Kidney epithelial cell (primary cell): ENCODE results near the gene MAGIX. TPM values are rescaled to one million over a fixed set of nuclear protein-coding genes. Genes with fewer than 3 reads are reported as not detected.
A peak's percentile ranks its signal among the peaks of the same experiment; 100 is the strongest.
"Not testable (repeated sequence)": the region's sequence is repeated elsewhere in the genome, so short reads cannot be mapped to it uniquely, and the experiment has no call there.

Experiments
- DNase-seq: peaks from one replicate; pipeline ENCODE4 v3.0.0-alpha.2; 2010; ENCODE audit warnings: low read depth
- H3K27me3 ChIP-seq: 2 replicates; pipeline ENCODE4 v1.6.0; 2011; ENCODE audit warnings: low read length; ENCODE audit not compliant: control insufficient read depth, insufficient read depth
- H3K36me3 ChIP-seq: 2 replicates; pipeline ENCODE4 v1.5.1; 2011; ENCODE audit warnings: low read length; ENCODE audit not compliant: control insufficient read depth, insufficient read depth
- H3K4me3 ChIP-seq: 2 replicates; pipeline ENCODE4 v1.5.1; 2011; ENCODE audit warnings: low read depth, mild to moderate bottlenecking, control low read depth, low read length
- total RNA-seq: library from RNA; depleted of rRNA; stranded (reverse); fragments of >200 nt; gene quantifications from 2 replicates; pipeline ENCODE4 v1.2.3, GENCODE V29; 2015
- TF ChIP-seq, protein P1 (sequence below): IDR thresholded peaks from 2 replicates; pipeline ENCODE4 v1.5.1; 2011; ENCODE audit warnings: mild to moderate bottlenecking, moderate library complexity, low read length, control low read depth, inconsistent platforms; ENCODE audit not compliant: insufficient read depth, poor library complexity, severe bottlenecking

The MAGIX gene
- 2.9 and 5.1 TPM in 2 replicates for total RNA-seq

DNA sequence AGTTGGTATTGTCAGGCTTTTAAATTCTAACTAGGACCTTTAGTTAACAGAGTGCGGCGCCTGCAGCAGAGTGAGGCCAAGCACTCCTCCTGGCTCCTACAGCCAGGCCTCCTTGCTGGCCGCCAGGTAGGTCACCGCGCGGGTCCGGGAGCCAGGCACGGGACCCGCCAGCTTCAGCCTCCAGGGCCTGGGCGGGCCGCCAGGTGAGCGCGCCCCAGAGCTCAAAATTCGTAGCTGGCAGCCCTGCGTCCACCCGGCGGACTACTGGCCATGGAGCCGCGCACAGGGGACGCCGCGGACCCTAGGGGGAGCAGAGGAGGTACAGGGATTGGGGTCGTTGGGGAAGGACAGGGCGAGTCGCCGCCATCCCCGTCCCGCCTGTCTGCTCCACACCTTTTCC lies at the start of gene MAGIX:
Gene MAGIX (plus strand): TSS at position 139 of the 400 bp plus-strand sequence. CDS start 132 bp downstream, at position 271.
- Histone ChIP-seq H3K4me3 (peak within 1 kb of the TSS; percentile 39), H3K36me3 (no peaks in the 10 kb centered on the region), H3K27me3 (no peaks in the 10 kb centered on the region)
- TF ChIP-seq, protein P1, sequence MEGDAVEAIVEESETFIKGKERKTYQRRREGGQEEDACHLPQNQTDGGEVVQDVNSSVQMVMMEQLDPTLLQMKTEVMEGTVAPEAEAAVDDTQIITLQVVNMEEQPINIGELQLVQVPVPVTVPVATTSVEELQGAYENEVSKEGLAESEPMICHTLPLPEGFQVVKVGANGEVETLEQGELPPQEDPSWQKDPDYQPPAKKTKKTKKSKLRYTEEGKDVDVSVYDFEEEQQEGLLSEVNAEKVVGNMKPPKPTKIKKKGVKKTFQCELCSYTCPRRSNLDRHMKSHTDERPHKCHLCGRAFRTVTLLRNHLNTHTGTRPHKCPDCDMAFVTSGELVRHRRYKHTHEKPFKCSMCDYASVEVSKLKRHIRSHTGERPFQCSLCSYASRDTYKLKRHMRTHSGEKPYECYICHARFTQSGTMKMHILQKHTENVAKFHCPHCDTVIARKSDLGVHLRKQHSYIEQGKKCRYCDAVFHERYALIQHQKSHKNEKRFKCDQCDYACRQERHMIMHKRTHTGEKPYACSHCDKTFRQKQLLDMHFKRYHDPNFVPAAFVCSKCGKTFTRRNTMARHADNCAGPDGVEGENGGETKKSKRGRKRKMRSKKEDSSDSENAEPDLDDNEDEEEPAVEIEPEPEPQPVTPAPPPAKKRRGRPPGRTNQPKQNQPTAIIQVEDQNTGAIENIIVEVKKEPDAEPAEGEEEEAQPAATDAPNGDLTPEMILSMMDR, result no peak
- DNase-seq, result no peak

GRCh38 chrX:49116076-49116475 lies 46.5 kb upstream of the MAGIX start:
- Histone ChIP-seq H3K27me3 (no peaks in the 10 kb centered on the region), H3K4me3 (no peak overlapping the region), H3K36me3 (no peaks in the 10 kb centered on the region)
- DNase-seq, result no peak
- TF ChIP-seq, protein P1, result no peak

- no peak for DNase-seq
- Histone ChIP-seq H3K4me3 (no peak overlapping the region), H3K36me3 (no peaks in the 10 kb centered on the region), H3K27me3 (no peaks in the 10 kb centered on the region)
- TF ChIP-seq, protein P1, result no peak
Observed at GRCh38 chrX:49116716-49117115, 45.8 kb upstream of the MAGIX start.

- Histone ChIP-seq H3K4me3 (no peak overlapping the region), H3K27me3 (no peaks in the 10 kb centered on the region), H3K36me3 (no peaks in the 10 kb centered on the region)
- TF ChIP-seq, protein P1, result no peak
- DNase-seq, result no peak
Observed at GRCh38 chrX:49117581-49117980, 45.0 kb upstream of the MAGIX start.

DNA sequence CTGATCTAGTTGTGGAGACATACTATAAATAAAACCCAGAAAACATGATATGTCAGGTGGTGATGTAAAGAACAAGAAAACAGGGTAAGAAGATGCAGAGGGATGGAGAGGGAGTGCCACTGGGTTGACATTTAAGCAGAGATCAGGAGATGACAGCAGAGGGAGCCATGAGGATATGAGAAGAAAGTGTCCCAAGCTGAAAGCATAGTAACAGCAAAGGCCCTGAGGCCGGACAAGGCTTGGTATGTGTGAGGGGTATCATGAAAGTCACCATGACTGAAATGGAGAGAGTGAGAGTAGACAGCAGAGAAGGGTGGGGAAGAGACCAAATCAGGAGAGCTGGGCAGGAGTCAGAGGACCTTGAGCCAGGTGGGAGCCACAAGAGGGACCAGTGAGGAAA lies 42.5 kb upstream of the MAGIX start:
- no peak for DNase-seq
- Histone ChIP-seq H3K4me3 (no peak overlapping the region), H3K27me3 (no peaks in the 10 kb centered on the region), H3K36me3 (no peaks in the 10 kb centered on the region)
- TF ChIP-seq, protein P1, result no peak

DNA sequence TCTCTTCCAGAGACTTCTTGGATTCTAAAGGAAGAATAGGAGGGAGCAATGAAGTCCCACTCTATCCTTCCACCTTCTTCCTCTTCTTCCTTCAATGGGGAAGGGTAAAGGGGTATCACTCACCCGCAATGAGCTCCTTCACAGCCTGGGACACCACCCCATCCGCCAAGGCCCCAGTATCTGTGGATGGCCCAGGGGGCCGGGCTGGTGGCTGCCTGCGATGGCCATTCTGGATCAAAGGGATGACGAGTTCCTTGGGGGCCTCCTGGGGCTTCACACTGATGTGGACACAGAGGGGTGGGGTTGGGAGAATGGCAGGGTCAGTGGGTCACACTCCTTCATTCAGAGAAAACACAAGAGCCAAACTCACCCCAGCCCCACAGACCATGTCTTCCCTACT lies 40.1 kb upstream of the MAGIX start:
- DNase-seq, result no peak
- H3K36me3 ChIP-seq, result no peaks in the 10 kb centered on the region
- peak overlapping the region; percentile 64 for H3K4me3 ChIP-seq
- no peaks in the 10 kb centered on the region for H3K27me3 ChIP-seq
- TF ChIP-seq, protein P1, result no peak

DNA sequence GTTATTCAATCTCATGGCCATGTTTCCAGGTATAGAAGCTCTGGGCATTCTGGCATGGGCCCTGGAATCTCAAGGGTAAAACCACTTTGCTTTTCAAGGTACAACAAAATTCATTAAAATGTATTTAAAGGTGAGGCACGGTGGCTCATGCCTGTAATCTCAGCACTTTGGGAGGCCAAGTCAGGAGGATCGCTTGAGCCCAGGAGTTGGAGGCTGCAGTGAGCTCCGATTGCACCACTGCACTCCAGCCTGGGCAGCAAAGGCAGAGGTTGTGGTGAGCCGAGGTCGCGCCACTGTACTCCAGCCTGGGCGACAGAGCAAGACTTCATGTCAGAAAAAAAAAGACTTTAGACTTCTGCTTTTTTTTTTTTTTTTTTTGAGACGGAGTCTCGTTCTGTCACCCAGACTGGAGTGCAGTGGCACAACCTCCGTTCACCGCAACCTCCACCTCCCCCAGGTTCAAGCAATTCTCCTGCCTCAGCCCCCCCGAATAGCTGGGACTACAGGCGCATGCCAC lies 34.8 kb upstream of the MAGIX start:
- not testable (repeated sequence) for H3K27me3 ChIP-seq, H3K36me3 ChIP-seq, DNase-seq, H3K4me3 ChIP-seq
